Gastroesophageal sphincter (tissue), 3 donors: ENCODE measurements around the gene KRTAP24-1.

Experiments
- CTCF ChIP-seq, 4 experiments: fragments of 200-600 bp in 2 of 4; fragments of 450-650 bp in 2 of 4; sonication (generic) in 1 of 4; IDR thresholded peaks; one replicate each; pipeline ENCODE4 v1.5.1; 2017 to 2019; ENCODE audit warnings: antibody characterized with exemption in 4 of 4, mild to moderate bottlenecking in 2 of 4, moderate library complexity in 2 of 4
- EP300 ChIP-seq: sonication (generic); formaldehyde crosslinking; IDR thresholded peaks from one replicate; pipeline ENCODE4 v1.6.1; 2017; ENCODE audit warnings: antibody characterized with exemption, mild to moderate bottlenecking
- POLR2A ChIP-seq, 2 donors: fragments of 450-650 bp; IDR thresholded peaks; one replicate each; pipeline ENCODE4 v1.6.1; 2017; ENCODE audit warnings: antibody characterized with exemption in 2 of 2, mild to moderate bottlenecking in 2 of 2, moderate library complexity in 1 of 2
- POLR2AphosphoS5 ChIP-seq: sonication (generic); formaldehyde crosslinking; IDR thresholded peaks from one replicate; pipeline ENCODE4 v1.6.1; 2017; ENCODE audit warnings: antibody characterized with exemption

- no peak for TF ChIP-seq CTCF (IDR thresholded peaks at IDR 0.05)
- no peak for TF ChIP-seq EP300
- no peak for TF ChIP-seq POLR2AphosphoS5
- no peak for TF ChIP-seq POLR2A (IDR thresholded peaks at IDR 0.05)
These were observed 11.1 kb downstream of the KRTAP24-1 start for GRCh38 chr21:30271611-30272010.
